HFF-Myc (cell line): ENCODE results near the gene CCDC80.
A peak's percentile ranks its signal among the peaks of the same experiment; 100 is the strongest.

Source experiments
- DNase-seq: peaks from one replicate; pipeline ENCODE4 v3.0.0-alpha.2; 2011; ENCODE audit warnings: low read depth; ENCODE audit errors: extremely low read depth
- H3K4me3 ChIP-seq: replicated peaks from 2 replicates; pipeline ENCODE4 v1.5.1; 2011; ENCODE audit warnings: low read depth, mild to moderate bottlenecking, control low read depth, low read length
- TF ChIP-seq, protein P1 (sequence below): IDR thresholded peaks from 2 replicates; pipeline ENCODE4 v1.5.1; 2012; ENCODE audit warnings: mild to moderate bottlenecking, low read depth, low read length, control low read depth; ENCODE audit errors: missing control alignments

The CCDC80 gene

DNA sequence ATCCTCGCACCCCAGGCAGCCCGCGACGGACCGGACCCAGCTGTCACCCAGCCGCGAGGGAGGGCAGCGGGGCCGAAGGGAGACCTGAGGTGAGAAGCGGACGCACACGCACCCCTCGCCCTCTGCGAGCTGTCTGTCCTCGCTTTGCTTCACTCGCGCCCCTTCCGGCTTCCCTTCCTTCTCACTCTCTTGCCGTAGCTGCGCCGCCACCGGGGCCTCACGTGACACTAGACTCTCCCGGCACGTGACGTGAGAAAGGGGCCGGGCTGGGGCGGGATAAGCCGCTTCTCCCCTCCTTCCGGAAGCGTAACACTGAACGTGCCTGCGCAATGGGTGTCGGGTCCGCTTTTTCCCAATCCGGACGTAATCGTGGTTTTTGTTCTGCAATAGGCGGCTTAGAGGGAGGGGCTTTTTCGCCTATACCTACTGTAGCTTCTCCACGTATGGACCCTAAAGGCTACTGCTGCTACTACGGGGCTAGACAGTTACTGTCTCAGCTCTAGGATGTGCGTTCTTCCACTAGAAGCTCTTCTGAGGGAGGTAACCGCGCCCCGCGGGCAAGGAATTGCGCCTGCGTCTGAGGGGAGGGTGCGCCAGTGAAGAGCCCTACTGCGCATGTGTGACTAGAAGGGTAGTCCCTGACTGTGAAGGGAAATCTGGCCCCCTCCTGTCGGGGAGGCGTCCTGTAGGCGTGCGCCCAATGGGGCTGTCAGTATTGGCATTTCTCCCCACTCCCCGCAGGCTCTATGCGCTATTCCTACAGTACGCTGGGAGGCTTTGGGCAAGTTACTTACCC is 79.0 kb downstream of the CCDC80 start, which contains the start of the genes ATG3 and SLC35A5:
ATG3 (minus strand) TSS at position 229 of the 796 bp plus-strand sequence. CDS start 434 bp downstream, outside the sequence.
SLC35A5 (plus strand) TSS at position 312 of the 796 bp plus-strand sequence. CDS start 1,359 bp downstream, outside the sequence.
- TF ChIP-seq, protein P1, sequence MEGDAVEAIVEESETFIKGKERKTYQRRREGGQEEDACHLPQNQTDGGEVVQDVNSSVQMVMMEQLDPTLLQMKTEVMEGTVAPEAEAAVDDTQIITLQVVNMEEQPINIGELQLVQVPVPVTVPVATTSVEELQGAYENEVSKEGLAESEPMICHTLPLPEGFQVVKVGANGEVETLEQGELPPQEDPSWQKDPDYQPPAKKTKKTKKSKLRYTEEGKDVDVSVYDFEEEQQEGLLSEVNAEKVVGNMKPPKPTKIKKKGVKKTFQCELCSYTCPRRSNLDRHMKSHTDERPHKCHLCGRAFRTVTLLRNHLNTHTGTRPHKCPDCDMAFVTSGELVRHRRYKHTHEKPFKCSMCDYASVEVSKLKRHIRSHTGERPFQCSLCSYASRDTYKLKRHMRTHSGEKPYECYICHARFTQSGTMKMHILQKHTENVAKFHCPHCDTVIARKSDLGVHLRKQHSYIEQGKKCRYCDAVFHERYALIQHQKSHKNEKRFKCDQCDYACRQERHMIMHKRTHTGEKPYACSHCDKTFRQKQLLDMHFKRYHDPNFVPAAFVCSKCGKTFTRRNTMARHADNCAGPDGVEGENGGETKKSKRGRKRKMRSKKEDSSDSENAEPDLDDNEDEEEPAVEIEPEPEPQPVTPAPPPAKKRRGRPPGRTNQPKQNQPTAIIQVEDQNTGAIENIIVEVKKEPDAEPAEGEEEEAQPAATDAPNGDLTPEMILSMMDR: no peak
- peak within 1 kb of the TSS; percentile 89 for H3K4me3 ChIP-seq
- DNase-seq: peak; percentile 94

DNA sequence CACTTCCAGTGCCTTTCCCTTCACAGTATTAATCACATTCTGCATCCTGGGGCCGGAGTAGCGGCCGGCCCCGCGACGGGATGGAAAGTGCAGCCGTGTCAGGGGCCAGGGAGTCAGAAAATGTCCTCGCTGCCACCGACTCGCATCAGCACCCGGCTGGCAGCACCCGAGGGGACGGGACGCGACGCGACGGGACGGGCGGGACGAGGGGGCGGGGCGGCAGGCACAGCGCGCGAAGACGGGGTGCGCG is 79.5 kb downstream of the CCDC80 start:
- TF ChIP-seq, protein P1: no peak

DNA sequence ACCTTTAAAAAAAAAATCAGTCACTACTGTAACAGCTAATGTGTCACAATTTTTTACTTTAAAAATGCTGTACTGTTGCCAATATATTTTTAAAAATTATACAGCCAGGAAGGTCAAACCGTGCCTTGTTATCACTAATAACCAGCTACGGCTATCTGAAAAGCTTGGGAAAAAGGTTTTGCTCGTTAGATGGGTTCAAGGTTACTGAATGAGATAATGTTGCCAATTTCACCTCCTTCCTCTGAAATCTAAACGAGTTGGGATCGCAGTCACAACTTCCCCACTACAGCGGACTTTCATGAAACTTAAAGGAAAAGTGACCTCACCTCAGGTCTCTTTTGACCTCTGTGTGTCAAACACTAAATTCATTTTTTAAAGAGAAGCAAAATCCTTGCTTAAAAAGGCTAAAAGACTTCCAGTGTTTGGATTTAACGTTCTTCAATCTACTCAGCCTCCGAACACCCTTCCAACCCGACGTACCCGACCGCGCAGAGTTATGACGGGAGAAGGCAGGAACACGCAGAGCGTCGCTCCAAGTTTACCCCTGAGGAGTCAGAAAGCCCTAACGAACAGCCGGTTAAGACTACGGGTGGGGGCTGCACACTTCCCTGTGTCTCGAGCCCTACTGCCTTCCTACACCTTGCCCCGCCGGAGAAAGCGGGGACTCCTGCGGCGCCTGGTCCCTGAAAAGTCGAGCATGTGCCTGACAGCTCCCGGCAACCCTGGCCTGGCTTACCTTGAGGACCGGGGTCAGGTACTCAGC is 80.0 kb downstream of the CCDC80 start:
- TF ChIP-seq, protein P1: no peak

More for the DNA sequence above, 79.5 kb downstream of the CCDC80 start:
- H3K4me3 ChIP-seq: peak overlapping the region; percentile 89
- DNase-seq: no peak

DNA sequence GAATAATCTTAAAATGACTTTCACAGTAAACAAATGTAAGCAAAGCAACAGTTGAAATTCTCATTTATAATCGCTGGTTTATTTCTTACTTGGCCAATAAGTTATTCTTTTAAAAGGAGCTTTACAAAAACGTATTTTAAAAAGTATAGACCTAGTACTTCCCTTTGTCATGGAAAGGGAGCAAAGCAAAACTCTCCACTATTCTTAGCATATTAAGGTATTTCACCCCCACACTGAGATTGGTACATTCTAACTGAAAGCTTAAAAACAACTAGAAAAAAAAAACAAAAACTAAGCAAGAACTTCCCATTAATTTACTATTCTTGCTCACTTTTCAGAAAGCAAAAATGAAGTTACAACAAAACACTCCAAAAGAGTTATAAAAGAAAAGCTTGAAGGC is 80.6 kb downstream of the CCDC80 start:
- TF ChIP-seq, protein P1: no peak
- DNase-seq: no peak
- H3K4me3 ChIP-seq: peak overlapping the region; percentile 89

More for the DNA sequence above, 80.0 kb downstream of the CCDC80 start:
- DNase-seq: no peak
- peak overlapping the region; percentile 89 for H3K4me3 ChIP-seq

DNA sequence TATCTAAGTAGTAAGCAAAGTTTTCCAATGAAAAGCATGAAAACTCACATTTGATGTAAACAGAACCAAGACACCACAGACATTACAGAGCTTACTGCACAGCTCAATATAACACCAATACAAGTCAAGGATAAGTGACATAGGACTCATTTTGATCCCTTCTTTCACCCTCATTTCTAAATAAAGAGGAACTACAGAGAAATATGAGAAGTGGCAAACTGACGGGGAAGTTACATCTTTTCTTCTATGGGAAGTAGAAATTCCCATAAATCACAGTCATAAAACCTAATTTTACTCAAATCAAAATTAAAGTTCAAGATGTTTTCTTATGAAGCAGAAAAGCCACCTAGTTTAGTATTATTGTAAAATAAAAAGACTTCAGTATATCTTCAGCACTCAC is 83.0 kb downstream of the CCDC80 start:
- DNase-seq: no peak
- TF ChIP-seq, protein P1: no peak
- H3K4me3 ChIP-seq: no peak overlapping the region

DNA sequence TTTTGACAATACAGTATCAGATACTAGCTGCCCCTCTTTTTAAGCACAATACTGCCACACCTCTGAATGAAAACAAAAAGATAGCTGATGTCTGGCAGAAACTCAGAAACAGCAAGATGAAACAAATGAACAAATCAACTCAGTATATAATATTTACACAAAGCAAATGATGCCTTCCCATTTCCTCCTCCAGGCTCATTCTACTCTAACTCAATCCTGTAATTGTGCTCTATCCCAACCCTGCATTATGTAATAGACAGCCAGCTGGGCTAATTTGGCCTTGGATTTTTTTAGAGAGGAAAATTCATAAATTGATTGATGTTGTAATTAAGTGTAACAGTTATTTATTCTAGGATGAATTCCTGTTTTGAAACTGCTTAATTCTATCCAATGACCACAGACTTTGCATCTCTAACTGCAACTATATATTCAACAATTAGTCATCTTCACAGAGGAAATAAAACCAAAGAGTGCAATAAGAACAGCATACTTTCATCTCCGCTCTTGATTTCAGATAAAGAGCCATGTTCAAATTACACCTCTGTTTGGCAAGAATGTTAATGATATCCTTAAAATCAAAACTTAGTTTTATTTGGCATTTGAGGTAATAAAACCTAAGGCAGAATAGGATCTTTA is 85.3 kb downstream of the CCDC80 start:
- no peak overlapping the region for H3K4me3 ChIP-seq
- TF ChIP-seq, protein P1: no peak

More for the DNA sequence above, 85.3 kb downstream of the CCDC80 start:
- no peak for DNase-seq
